Effector memory CD8-positive, alpha-beta T cell (primary cell): ENCODE results near the gene DHX38.

ENCODE experiments used
- ATAC-seq: fragments of 150-1000 bp; cut with Tn5 transposase; replicated peaks from 2 replicates; pipeline ENCODE4 v1.10.0; 2021; ENCODE audit warnings: mild to moderate bottlenecking, moderate library complexity
- DNase-seq, 3 experiments: peaks; one replicate each; pipeline ENCODE4 v3.0.0; 2021
- H3K27ac Mint-ChIP-seq, 2 donors: one replicate each; pipeline ENCODE4 v1.8.0; 2022; ENCODE audit warnings: mild to moderate bottlenecking in 2 of 2, mixed read lengths in 2 of 2, moderate library complexity in 2 of 2
- H3K27me3 Mint-ChIP-seq, 2 donors: one replicate each; pipeline ENCODE4 v1.8.0; 2022; ENCODE audit warnings: mixed read lengths in 2 of 2
- H3K36me3 Mint-ChIP-seq: one replicate; pipeline ENCODE4 v1.8.0; 2022; ENCODE audit warnings: mild to moderate bottlenecking, moderate library complexity, mixed read lengths; ENCODE audit not compliant: insufficient read depth
- H3K4me1 Mint-ChIP-seq, 2 donors: one replicate each; pipeline ENCODE4 v1.8.0; 2022; ENCODE audit warnings: low read depth in 2 of 2, mixed read lengths in 2 of 2
- H3K4me3 Mint-ChIP-seq, 2 donors: one replicate each; pipeline ENCODE4 v1.8.0; 2022; ENCODE audit warnings: mild to moderate bottlenecking in 2 of 2, mixed read lengths in 2 of 2, moderate library complexity in 2 of 2
- H3K9me3 Mint-ChIP-seq, 2 donors: one replicate each; pipeline ENCODE4 v1.8.0; 2022; ENCODE audit warnings: mixed read lengths in 2 of 2

DHX38 gene

DNA sequence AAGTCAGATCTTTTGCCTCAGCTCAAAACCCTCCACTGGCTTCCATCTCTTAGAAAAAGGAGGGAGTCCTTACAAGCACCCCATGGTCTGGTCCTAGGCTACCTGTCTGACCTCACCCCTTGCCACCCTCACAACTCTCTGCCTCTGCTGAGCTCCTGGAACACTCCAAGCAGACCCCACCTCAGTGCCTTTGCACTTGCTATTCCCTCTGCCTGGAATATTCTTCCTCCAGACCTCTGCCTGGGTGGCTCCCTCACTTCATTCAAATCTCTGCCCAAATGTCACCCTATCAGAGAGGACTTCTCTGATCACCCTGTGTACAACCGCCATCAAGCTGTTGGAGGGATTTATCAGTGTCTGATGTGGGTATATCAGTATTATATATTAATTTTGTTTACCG, 40.9 kb downstream of the DHX38 start:
- DNase-seq (no peak), ATAC-seq (no peak)
- H3K36me3 Mint-ChIP-seq = no peaks in the 10 kb centered on the region
- peaks cover 24 to 43% of the 10 kb centered on the region in 2 donors for H3K27me3 Mint-ChIP-seq
- no peak overlapping the region for H3K4me3 Mint-ChIP-seq
- H3K9me3 Mint-ChIP-seq = no peaks in the 10 kb centered on the region
- H3K27ac Mint-ChIP-seq = no peak overlapping the region
- H3K4me1 Mint-ChIP-seq = no peaks in the 10 kb centered on the region

DNA sequence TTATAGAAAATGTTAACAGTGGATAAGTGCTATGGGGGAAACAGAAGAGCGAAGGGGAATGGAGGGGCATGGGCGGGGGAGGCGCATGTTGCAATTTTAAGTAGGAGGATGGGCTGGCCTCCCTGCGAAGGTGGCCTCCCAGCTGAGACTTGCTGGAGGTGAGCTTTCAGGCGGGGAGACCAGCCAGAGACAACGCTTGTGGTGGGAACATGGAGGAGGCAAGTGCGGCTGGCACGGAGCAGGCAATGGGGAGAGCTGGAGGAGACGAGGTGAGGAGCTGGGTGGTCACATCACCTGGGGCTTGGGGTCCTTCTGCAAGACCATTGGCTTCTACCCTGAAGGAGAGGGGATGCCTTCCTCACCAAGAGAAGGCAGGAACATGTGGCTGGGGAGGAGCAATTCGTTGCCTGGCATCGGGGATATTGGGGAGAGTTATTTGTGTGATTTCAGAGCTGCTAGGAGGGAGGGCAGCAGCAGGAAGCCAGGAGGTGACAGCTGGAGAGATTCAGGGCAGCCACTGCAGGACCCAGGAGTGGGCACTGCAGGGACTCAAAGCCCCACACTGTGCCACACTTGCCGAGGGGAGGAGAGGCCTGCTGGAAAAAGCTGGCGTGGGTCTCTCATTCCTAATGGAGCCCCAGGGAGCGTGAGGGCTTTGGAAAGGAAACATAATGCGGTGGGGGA, 43.9 kb downstream of the DHX38 start:
- H3K27ac Mint-ChIP-seq = no peak overlapping the region

DNA sequence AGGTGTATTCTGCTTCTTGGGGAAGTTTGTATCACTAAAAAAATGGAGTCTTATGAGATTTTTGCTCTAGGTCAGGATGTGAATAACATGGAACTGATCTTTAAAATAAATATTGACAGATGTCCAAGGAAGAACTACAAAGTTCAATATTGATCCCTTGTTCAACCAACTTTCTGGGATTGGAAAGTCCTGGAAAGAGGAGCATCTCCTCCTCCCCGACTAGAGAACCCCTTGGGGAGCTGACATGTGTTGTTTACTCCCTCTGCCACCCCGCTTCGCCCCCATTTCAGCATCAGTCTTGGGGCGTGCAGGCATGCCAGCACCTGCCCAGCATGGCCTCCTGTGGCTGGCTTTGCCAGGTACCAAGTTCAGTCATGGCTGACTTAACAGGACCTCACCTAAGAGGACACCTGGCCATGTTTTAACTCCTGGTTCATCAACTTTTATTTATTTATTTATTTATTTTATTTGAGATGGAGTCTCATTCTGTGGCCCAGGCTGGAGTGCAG, 44.5 kb downstream of the DHX38 start:
- no peak for DNase-seq
- ATAC-seq = no peak
- no peaks in the 10 kb centered on the region for H3K9me3 Mint-ChIP-seq
- H3K27ac Mint-ChIP-seq = no peak overlapping the region
- H3K4me3 Mint-ChIP-seq = no peak overlapping the region
- no peaks in the 10 kb centered on the region for H3K4me1 Mint-ChIP-seq
- H3K27me3 Mint-ChIP-seq = peaks cover 32 to 36% of the 10 kb centered on the region in 2 donors
- H3K36me3 Mint-ChIP-seq = no peaks in the 10 kb centered on the region

More for the DNA sequence above, 43.9 kb downstream of the DHX38 start:
- no peaks in the 10 kb centered on the region for H3K4me1 Mint-ChIP-seq
- no peaks in the 10 kb centered on the region for H3K36me3 Mint-ChIP-seq
- H3K4me3 Mint-ChIP-seq = no peak overlapping the region
- no peak for DNase-seq
- no peak for ATAC-seq
- peaks cover 32% of the 10 kb centered on the region in 2 donors for H3K27me3 Mint-ChIP-seq
- H3K9me3 Mint-ChIP-seq = no peaks in the 10 kb centered on the region

DNA sequence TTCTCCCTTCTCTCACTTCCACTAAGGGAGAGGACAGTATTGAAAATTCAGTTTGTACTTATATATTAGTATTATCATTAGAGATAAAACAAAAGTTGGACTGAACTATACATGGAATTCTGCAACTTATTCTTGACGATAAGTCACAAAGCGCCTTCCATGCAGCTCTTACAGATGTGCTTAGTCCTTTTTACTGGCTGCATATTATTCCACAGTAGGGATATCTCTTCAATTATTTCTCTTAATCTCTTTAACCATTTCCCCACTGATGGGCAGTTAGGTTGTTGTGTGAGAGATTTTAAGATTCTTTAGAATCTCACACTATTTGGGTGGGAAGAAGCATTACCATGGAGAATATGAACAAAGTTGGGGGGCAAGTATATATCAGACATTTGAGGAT, 46.3 kb downstream of the DHX38 start:
- DNase-seq = no peak
- H3K27ac Mint-ChIP-seq = no peak overlapping the region
- no peaks in the 10 kb centered on the region for H3K36me3 Mint-ChIP-seq
- no peak overlapping the region for H3K4me3 Mint-ChIP-seq
- peaks cover 23 to 39% of the 10 kb centered on the region in 2 donors for H3K27me3 Mint-ChIP-seq
- no peaks in the 10 kb centered on the region for H3K4me1 Mint-ChIP-seq
- H3K9me3 Mint-ChIP-seq = no peaks in the 10 kb centered on the region
- no peak for ATAC-seq

DNA sequence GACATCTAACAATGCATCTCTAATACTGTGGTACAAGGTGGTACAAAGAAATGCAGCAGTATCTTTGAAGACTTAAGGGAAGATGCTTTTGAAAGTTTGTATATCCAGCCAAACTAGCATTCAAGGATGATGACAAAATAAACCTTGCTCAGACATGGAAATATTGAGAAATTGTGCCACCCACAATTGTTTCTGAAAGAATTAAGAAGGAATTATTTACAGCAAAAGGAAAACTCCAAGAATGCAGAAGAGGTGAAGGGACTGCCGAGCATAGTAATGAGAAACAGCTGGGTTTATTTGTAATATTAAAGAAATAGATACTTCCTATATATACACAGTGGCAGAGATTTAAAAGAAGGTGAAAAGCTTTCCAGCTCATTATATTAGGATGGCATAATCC, 48.8 kb downstream of the DHX38 start:
- Mint-ChIP-seq H3K27ac (no peak overlapping the region), H3K9me3 (peaks cover 0 to 4% of the 10 kb centered on the region in 2 donors)

DNA sequence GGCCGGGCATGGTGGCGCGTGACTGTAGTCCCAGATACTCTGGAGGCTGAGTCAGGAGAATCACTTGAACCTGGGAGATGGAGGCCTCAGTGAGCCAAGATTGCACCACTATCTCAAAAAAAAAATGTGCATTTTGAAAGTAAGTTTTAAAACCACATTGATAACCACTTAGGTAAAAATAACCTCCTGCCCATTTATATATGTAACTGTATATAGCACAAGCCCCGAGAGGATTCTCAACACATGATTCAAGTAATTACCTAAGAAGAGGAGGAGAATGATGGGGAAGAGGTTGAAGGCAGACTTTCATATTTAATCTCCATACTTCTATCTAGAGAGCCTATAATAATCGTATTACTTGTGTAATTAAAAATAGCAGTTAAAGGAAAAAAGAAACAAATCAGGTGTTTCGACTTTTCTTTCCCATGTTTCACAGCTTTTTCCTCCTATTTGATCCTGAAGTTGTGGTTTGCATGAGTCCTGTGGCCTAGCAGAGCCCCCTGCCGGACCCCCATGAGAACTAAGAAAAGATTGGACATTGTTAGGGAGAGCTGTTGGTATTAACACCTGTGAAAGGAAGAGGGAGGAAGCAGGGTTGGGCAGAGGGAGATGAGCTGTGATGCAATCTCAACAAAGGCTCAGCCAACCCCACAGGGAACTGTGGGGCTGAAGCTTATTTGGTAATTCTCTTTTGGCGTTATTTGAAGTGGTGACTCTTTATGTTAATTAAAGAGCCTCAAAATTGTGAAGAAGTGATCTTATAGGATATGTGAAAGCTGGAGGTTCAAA, 56.2 kb downstream of the DHX38 start:
- DNase-seq = no peak
- H3K4me1 Mint-ChIP-seq = peaks cover 0 to 2% of the 10 kb centered on the region in 2 donors
- no peaks in the 10 kb centered on the region for H3K36me3 Mint-ChIP-seq
- peaks cover 0 to 4% of the 10 kb centered on the region in 2 donors for H3K9me3 Mint-ChIP-seq
- no peak overlapping the region for H3K4me3 Mint-ChIP-seq
- H3K27ac Mint-ChIP-seq = no peak overlapping the region
- ATAC-seq = no peak
- H3K27me3 Mint-ChIP-seq = peaks cover 0 to 15% of the 10 kb centered on the region in 2 donors

More for the DNA sequence above, 48.8 kb downstream of the DHX38 start:
- no peak for ATAC-seq
- Mint-ChIP-seq H3K4me3 (no peak overlapping the region), H3K36me3 (no peaks in the 10 kb centered on the region), H3K4me1 (no peaks in the 10 kb centered on the region), H3K27me3 (peaks cover 26 to 32% of the 10 kb centered on the region in 2 donors)
- DNase-seq = no peak

DNA sequence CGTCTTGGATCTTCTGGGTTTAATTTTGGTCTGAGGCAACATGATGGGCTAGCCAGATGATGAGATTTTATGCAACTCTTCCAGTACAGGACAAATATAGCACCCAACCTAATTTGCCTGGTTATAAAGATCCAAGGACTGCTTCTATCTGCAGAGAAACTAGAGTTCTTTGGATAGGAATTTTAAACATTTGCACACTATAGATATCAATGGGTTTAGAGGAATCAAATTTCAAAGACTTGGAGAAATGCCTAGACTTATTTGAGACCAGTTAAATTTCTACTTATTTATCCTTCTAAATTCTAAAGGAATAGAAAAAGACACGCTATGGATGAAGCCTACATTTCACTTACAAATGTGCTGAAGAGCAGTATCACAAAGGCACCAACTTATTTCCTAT, 65.7 kb downstream of the DHX38 start:
- Mint-ChIP-seq H3K36me3 (no peaks in the 10 kb centered on the region), H3K27ac (no peak overlapping the region), H3K9me3 (peaks cover 0 to 2% of the 10 kb centered on the region in 2 donors), H3K4me1 (no peaks in the 10 kb centered on the region), H3K4me3 (no peak overlapping the region), H3K27me3 (peaks cover 23 to 31% of the 10 kb centered on the region in 2 donors)
- no peak for ATAC-seq
- no peak for DNase-seq

DNA sequence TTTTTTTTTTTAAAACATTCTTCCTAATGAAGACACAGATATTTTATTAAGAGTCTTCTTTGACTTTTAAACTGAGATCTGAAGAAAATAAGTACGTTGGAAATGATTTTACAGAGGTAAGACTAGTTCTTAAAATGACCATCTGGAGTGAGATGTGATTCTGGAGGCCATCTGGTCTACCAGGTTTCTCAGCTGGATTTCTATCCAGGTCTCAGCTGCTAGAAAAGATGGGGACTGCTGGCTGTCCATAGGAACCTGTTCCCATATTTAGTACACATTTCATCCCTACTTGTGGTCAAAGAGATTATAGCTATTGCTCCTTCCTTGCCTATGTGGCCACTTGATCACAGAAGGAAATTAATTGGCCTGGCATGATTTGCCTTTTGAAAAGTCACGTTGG, 66.2 kb downstream of the DHX38 start:
- Mint-ChIP-seq H3K36me3 (no peaks in the 10 kb centered on the region), H3K4me1 (no peaks in the 10 kb centered on the region), H3K9me3 (peaks cover 0 to 2% of the 10 kb centered on the region in 2 donors), H3K4me3 (no peak overlapping the region), H3K27me3 (peaks cover 27 to 31% of the 10 kb centered on the region in 2 donors), H3K27ac (no peak overlapping the region)
- no peak for ATAC-seq
- no peak for DNase-seq

DNA sequence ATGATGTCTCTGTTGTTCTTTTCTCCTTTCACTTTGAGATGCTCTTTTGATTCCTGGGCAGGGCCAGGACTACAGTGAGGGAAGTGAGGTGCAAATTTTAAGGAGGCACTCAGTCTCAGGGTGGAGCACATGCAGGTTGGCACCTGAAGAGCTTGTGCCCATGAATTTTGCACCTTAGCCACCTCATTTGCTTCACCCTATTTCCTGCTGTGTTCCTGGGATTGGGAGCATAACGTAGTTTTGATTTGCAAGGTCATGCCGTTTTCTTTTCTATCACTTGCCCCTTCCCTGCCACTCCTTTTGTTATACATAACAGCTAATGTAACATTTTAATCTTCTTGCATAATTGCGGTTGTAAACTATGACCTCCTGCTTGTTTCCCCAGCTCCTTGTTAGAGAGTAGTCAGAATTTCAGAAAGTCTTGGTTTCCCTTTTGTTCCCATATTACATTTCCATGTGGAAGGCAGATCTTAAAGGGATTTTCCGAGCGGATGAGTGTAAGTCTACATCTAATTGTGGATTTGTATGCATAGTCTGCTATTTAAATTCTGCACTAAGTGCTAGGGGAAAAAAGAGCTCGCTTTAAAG, 68.6 kb downstream of the DHX38 start:
- Mint-ChIP-seq H3K4me3 (no peak overlapping the region), H3K36me3 (no peaks in the 10 kb centered on the region), H3K27ac (no peak overlapping the region), H3K4me1 (no peaks in the 10 kb centered on the region), H3K9me3 (peaks cover 0 to 2% of the 10 kb centered on the region in 2 donors), H3K27me3 (peaks cover 42% of the 10 kb centered on the region in 2 donors)
- no peak for DNase-seq
- ATAC-seq = no peak
